ENCODE data around the gene PARD6G. TPM values are rescaled to one million over a fixed set of nuclear protein-coding genes. Genes with fewer than 3 reads are reported as not detected.
A peak's percentile ranks its signal among the peaks of the same experiment; 100 is the strongest.

PARD6G gene
- total RNA-seq, 1 donor from 2014 or later: 6.5 TPM

- Histone ChIP-seq H3K4me3 (no peak overlapping the region), H3K27ac (no peak overlapping the region), H3K4me1 (peaks cover 3% of the 10 kb centered on the region), H3K27me3 (no peaks in the 10 kb centered on the region), H3K36me3 (no peaks in the 10 kb centered on the region), H3K9me3 (no peaks in the 10 kb centered on the region)
- intact Hi-C loops (cut with DNase I): no loop called here
- ATAC-seq (no peak), DNase-seq (peak; percentile 50)
- TF ChIP-seq CTCF (IDR thresholded peaks at IDR 0.05): no peak
Measured at GRCh38 chr18:80244956-80245730, 2.2 kb downstream of the PARD6G start.

DNA sequence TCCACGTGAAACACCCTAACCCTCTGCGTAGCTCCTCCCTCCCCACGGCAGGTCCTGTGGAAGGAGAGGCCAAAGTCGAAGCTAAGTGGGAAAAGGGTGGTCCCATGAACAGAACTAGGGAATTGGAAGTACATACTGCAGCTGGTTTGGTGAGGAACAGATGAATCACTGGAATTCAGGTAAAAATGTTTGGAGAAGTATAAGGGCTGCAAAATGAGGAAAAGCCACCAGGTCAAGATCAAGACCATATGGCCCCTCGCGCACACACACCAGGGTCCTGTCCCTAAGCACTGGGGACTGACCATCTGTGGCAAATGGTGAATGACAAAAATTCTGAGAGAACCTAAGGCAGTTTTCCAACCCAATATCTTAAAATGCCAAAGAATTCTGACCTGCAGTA lies 3.1 kb downstream of the PARD6G start:
- ATAC-seq: no peak
- H3K9me3 ChIP-seq: no peaks in the 10 kb centered on the region
- intact Hi-C loops (cut with DNase I): no loop called here
- DNase-seq: no peak
- H3K4me3 ChIP-seq: no peak overlapping the region
- H3K27me3 ChIP-seq: no peaks in the 10 kb centered on the region
- TF ChIP-seq CTCF (IDR thresholded peaks at IDR 0.05): no peak
- H3K36me3 ChIP-seq: no peaks in the 10 kb centered on the region
- no peak overlapping the region for H3K27ac ChIP-seq
- peaks cover 3% of the 10 kb centered on the region for H3K4me1 ChIP-seq

GRCh38 chr18:80243204-80243603 lies 4.1 kb downstream of the PARD6G start:
- no peak for TF ChIP-seq CTCF (IDR thresholded peaks at IDR 0.05)
- no peaks in the 10 kb centered on the region for H3K36me3 ChIP-seq
- H3K27me3 ChIP-seq: no peaks in the 10 kb centered on the region
- H3K9me3 ChIP-seq: no peaks in the 10 kb centered on the region
- H3K4me1 ChIP-seq: peaks cover 3% of the 10 kb centered on the region
- intact Hi-C loops (cut with DNase I): no loop called here
- H3K4me3 ChIP-seq: no peak overlapping the region
- H3K27ac ChIP-seq: no peak overlapping the region
- ATAC-seq (no peak), DNase-seq (no peak)

DNA sequence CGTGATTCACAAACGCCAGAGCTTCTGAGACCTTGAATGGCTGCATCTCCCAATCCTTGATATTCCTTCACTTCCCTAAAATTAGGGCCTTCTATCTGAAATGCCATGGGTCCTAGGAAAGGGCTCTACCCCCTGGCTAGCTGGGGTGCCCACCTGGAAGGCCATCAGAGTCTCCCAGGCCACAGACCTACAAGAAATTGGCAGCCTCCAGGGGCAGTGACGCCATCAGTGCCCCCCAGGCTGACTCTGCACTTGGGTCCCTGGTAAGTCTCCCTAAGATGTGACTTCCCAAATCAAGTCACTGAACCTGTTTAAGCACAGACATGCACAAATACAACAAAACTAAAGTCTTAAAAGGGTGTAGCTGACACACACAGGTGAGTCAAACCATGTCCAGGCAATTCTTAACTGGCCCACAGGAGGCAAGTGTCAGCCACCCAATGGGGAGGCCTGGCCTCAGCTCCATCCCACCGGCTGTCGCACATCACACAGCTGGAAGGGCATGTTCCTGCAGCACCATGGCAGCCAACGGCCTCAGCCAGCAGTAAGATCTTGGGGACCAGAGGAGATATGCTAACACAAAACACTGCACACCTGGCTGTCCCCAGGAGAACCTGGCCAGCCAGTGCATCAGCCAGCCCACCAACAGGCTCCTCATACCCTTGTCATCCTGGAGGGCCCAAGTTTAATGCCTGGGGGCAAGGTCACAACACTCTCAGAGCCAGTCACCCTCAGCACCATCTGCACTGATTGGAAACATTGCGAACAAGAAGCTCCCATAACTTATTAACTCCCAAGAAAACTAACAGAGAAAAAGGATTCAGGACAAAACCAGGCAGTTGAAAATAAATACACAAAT lies 5.2 kb downstream of the PARD6G start:
- H3K27ac ChIP-seq: no peak overlapping the region
- no peak for ATAC-seq
- peak; percentile 45 for DNase-seq

GRCh38 chr18:80239830-80240229 lies 7.5 kb downstream of the PARD6G start:
- no peaks in the 10 kb centered on the region for H3K9me3 ChIP-seq
- no peaks in the 10 kb centered on the region for H3K36me3 ChIP-seq
- DNase-seq: no peak
- TF ChIP-seq CTCF (IDR thresholded peaks at IDR 0.05): no peak
- H3K4me3 ChIP-seq: no peak overlapping the region
- ATAC-seq: no peak
- H3K27me3 ChIP-seq: no peaks in the 10 kb centered on the region
- intact Hi-C loops (cut with DNase I): no loop called here
- no peaks in the 10 kb centered on the region for H3K4me1 ChIP-seq
- H3K27ac ChIP-seq: no peak overlapping the region

More for the DNA sequence above, 5.2 kb downstream of the PARD6G start:
- H3K9me3 ChIP-seq: no peaks in the 10 kb centered on the region
- intact Hi-C loops (cut with DNase I): no loop called here
- no peaks in the 10 kb centered on the region for H3K4me1 ChIP-seq
- TF ChIP-seq CTCF (IDR thresholded peaks at IDR 0.05): no peak
- H3K36me3 ChIP-seq: no peaks in the 10 kb centered on the region
- no peak overlapping the region for H3K4me3 ChIP-seq
- H3K27me3 ChIP-seq: no peaks in the 10 kb centered on the region

All from upper lobe of right lung (tissue), 1 donor.